GM08714 (cell line): ENCODE results near the gene HTR3B.

Source experiments
- H3K4me3 ChIP-seq: fragments of 200-500 bp; sonication (Bioruptor generic); 2 replicates; pipeline ENCODE4 v1.5.1; 2014; ENCODE audit warnings: mild to moderate bottlenecking, low read length, inconsistent platforms
- ZNF274 ChIP-seq: IDR thresholded peaks from 2 replicates; pipeline ENCODE4 v1.6.1; 2012; ENCODE audit warnings: mild to moderate bottlenecking, low read depth, low read length

Gene HTR3B

GRCh38 chr11:113984781-113985180 lies 80.2 kb downstream of the HTR3B start:
- no peak overlapping the region for H3K4me3 ChIP-seq
- TF ChIP-seq ZNF274 = no peak

- no peak overlapping the region for H3K4me3 ChIP-seq
- no peak for TF ChIP-seq ZNF274
These were observed 81.3 kb downstream of the HTR3B start for GRCh38 chr11:113985906-113986305.

GRCh38 chr11:113986351-113987140 lies 82.0 kb downstream of the HTR3B start:
- TF ChIP-seq ZNF274 = no peak

GRCh38 chr11:113989381-113989780 lies 84.8 kb downstream of the HTR3B start:
- no peak overlapping the region for H3K4me3 ChIP-seq
- TF ChIP-seq ZNF274 = no peak

More at GRCh38 chr11:113986351-113987140, 82.0 kb downstream of the HTR3B start:
- no peak overlapping the region for H3K4me3 ChIP-seq

DNA sequence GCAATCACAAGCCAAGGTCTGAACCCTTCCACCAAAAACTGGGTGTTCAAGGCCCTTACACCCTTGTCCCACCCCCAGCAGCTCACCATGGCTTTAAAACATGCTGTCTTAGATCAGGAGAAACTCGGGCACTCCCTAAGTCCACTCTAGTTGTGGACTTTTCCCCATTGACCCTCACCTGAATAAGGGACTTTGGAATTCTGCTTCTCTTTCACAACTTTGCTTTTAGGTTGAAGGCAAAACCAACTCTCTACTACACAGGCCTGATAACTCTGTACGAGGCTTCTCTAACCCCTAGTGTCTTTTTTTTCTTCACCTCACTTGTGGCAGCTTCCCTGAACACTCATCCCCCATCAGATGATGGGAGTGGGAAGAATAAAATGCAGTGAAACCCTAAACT lies 85.3 kb downstream of the HTR3B start:
- H3K4me3 ChIP-seq = no peak overlapping the region
- TF ChIP-seq ZNF274 = no peak

- H3K4me3 ChIP-seq = no peak overlapping the region
- TF ChIP-seq ZNF274 = no peak
These were observed 86.6 kb downstream of the HTR3B start for GRCh38 chr11:113991170-113991569.

DNA sequence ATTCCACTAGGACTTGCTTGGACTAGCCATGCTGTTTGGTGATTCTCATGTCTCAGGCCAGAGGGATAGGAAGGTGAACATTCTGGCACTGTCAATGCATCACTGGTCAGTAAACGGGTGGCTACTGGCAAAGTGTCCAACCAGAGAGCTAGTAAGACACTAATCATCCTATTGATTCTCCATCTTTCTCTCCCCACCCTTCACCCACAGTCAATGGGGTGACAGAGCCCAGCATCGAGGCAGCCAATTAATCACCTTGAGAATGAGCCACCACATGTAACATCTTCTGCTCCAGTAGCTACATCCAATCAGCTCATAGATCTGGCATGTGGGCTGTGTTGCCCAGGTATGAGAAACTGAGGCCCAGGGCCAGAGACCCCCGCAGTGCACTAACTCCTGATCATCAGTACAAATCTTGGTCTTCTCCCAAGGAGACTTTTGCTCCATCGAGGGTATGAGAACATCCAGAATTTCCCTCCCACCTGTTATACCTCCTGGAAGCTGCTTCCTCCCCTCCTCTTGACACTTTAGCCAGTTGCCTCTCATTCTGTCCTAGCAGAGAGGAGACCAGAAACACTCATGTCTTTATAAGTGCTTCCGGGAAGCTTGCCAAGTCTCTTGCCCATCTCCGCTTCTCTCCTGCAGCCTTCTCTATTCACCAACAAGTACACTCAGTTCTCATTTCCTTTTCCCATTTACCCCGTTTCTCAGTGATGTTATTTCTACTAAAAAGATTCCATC lies 87.3 kb downstream of the HTR3B start:
- no peak overlapping the region for H3K4me3 ChIP-seq
- TF ChIP-seq ZNF274 = no peak

DNA sequence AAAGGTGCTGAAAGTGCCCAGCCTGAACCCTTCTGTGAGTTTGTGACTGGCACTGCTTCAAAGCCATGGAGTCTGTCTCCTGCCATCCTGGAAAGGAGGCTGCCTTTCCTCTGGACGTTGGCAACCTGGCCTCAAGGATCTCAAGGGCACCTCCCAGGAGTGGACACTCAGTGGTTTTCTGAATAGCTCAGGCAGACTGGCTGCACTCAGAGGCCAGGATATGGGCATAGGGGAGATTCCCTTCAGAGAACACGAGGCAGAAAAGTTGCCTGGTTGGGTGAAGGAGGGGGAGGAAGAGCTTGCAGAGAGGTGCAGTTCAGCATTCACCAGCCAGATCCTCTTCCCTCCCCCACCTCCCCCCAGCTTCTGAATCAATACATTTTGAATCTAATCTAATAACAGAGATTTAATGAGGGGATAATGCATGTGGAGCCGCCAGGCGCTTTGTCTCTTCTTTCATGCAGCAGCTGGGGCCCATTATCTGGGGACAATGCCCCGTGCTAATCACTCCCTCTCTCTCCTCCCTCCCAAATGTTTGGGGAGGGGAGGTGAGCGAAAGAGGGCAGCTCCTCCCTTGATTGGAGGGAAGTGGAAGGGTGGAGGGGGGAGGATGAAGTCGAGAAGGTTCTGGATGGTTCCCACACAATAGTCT lies 88.0 kb downstream of the HTR3B start:
- no peak for TF ChIP-seq ZNF274
- no peak overlapping the region for H3K4me3 ChIP-seq

- no peak for TF ChIP-seq ZNF274
- H3K4me3 ChIP-seq = no peak overlapping the region
These were observed 89.7 kb downstream of the HTR3B start for GRCh38 chr11:113994077-113994954.
